Stromal cell of bone marrow (primary cell): ENCODE results near the gene TLR7.

ENCODE experiments used
- DNase-seq: peaks from one replicate; pipeline ENCODE4 v3.0.0-alpha.2; 2012; ENCODE audit warnings: low read depth

Gene TLR7

DNA sequence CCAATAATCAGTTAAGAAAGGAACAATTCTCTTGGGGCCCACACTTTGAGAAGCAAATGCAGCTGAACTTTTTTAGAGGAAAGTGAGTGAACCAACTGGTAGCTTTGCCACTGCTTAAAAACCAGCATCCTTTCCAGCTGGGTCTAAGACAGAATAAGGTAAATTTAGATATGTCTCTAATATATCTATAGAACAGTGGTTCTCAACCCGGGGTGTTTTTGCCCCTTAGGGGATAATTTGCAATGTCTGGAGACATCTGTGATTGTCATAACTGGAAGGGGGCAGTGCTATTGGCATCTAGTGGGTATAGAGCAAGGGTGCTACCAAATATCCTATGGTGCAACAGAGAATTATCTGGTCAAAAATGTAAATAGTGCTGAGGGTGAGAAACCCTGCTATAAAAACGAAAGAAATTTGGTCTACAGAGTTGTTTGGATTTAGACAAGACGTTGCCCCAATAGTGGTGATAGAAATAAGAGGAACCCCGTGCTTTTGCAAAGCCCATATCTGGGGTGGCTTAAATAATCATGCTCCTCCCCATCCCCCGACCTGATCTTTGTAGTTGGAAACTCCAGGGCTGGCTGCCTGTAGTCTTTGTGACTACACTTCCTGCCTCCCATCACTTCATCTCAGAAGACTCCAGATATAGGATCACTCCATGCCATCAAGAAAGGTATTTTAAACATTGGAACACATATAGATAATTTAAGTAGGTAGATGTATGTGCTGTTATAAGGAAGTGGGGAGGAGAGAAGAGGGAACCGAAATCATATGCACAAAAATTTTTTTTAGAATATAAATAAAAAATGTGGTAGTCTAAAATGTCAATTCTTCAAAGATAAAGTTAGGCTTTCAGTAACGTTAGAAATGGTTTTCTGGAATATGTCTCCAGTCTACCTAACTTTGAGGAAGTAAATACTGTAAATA lies at the start of gene TLR7:
Gene TLR7 (plus strand): TSS at position 622 of the 927 bp plus-strand sequence. CDS start 507 bp downstream, outside the sequence.
- no peak for DNase-seq

DNA sequence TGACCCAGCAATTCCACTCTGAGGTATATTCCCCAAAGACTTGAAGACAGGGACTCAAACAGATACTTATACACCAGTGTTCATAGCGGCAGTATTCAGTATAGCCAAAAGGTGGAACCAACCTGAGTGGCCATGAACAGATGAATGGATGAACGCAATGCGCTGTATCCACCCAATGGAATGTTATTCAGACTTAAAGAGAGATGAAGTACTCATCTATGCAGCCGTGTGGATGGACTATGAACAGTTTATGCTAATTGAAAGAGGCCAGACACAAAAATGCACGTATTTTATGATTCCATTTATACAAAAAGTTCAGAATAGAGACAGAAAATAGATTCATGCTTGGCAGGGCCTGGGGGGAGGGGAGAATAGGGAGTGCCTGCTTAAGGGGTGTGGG lies 49.3 kb upstream of the TLR7 start:
- DNase-seq: no peak

DNA sequence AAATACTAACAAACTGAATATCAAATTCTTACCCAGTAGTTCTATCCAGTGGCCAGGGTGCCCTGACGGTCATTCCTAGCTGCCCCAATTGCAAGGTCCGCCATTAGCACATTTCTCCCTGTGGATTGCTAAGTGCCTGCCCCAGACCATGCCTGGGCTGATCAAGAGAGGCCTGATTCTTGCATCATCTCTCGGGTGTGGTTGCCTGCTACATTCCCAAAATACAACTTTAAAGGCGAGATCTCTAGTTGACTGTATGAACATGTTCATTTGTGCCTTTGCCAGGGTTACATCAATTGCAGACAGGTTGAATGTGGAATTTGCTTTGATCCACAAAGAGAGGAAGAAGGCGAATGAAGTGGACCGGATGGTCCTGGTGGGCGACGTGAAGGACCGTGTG lies 47.6 kb upstream of the TLR7 start:
- no peak for DNase-seq

DNA sequence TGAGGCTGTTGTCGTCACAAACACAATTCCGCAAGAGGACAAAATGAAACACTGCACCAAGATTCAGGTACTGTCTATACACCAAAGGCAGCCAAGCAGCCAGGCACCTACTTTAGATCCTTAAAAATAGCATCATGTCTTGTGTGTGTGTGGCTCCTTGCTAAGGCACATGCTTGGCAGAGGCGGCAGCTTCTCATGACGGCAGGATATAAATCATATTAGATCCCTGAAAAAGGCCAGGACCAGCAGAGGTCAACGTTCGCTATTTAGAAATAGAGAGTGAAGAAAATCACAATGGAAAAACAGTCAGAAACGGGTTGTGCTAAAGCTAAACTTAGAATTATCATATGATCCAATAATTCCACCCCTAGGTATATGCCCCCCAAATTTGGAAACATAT lies 46.1 kb upstream of the TLR7 start:
- DNase-seq: no peak

DNA sequence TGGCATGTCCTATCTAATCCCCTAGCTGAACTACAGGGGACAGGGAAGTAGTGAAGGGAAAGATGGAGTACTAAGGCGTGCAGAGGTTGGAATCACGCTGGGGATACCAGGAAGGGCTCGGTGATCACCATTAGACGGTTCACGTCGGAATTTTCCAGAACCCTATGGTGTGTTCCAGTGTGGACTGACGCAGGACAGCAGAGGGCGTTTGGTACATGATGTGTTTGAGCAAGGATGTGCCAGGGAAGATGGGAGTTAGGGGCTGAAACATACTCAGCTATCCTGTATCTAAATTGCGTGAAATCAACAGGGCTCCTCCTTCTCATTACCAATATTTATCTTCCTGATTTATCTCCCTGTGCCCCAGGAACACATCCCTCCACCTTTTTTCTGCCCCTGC lies 41.9 kb upstream of the TLR7 start:
- DNase-seq: no peak

DNA sequence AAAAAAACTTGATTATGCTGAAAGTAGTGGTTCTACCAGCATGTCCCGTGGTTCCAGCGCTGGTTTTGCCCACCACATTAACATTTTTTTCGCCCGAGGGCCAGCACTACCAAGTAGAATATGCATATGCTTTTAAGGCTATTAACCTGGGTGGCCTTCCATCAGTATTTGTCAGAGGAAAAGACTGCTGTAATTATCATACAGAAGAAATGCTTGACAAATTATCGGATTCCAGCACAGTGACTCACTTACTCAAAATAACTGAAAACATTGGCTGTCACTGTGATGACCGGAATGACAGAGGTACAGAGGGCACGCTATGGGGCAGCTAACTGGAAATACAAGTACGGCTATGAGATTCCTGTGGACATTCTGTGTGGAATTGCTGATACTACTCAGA lies 41.1 kb upstream of the TLR7 start:
- no peak for DNase-seq

DNA sequence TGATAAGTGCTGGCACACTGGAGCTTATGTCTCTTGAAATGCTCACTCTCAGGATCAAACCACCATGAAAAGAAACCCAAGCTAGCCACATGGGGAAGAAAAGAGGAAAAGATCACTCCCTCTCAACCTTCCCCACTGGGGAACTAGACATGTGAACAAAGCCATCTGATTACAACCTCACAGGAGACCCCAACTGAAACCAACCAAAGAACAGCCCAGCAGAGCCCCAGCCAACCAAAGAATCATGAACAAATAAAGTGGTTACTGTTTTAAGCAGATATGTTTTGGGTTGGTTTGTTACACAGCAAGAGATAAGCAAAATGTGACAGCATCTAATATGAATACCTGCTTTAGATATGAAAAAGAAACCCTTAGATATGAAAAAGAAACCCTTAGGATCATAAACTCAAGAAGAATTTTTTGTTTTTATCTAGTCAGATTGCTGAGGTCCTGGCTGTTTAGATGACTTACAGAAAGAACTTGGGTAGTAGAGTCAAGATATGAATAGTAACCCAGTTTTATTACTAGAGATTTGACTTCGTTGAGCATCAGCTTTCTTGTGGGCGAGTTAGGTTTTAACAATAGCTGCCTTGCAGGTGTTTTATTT lies 23.7 kb upstream of the TLR7 start:
- no peak for DNase-seq

DNA sequence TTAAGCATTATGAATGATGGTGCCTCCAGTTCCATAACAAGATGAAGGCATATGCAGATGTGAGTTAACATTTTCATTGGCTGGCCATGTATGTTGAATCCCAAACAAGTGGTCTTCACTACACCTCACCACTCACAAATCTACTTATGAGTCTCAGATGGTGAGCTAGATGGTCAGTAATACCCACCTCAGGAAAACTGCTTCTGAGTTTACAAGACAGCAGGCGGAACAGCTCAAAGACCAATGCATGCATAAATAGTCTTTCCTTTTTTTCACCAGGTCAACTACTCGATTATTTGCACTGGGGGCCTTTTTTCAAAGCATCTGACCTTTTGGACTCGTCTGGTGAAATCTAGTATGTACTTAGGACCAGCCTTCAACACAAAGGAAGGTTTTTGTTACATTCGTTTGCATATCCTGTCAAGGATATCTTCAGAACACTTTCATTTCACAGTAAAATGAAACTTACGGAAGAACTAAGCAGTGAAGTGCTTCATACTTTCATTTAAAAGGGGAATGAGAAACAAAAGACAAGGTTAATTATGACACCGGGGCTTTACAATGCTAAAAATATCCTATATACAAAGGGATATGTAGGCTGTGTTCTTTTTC lies 23.1 kb upstream of the TLR7 start:
- DNase-seq: no peak

DNA sequence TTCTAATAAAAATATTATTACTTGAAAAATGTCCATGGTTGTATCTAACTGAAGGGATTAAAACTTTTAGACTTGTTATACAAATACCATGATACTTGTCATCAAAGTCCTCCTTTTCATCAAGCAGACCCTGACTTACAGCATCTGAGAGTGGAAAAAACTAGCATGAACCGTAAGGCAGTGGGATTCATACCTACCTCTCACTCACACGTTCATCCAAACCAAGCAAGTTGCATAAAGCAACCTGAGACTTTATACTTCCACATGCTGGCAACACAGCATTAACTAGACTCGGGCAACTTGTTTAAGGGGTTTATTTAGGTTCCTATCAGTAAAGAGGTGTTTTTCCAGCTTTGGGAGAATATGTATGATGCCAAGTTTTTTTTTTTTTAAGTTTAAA lies 22.6 kb upstream of the TLR7 start:
- DNase-seq: no peak

DNA sequence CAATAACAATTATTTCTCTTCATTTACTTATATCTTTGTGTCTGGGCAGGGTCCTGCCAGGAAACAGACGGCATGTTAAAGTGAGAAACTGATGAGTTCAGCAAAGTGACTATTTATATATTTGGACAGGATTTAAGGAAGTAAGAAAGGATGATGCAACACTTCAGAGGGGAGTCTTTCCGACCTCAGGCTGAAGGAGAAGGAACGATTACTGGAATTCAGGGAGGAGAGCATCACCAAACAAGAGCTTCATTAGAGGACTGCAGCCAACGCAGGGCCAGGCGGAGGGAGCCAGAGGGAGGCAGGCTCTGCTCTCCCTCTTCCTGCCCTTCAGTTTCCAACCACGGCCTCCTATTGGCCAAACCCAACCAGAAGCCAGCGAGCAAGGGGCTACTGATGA lies 1.5 kb upstream of the TLR7 start:
- no peak for DNase-seq

DNA sequence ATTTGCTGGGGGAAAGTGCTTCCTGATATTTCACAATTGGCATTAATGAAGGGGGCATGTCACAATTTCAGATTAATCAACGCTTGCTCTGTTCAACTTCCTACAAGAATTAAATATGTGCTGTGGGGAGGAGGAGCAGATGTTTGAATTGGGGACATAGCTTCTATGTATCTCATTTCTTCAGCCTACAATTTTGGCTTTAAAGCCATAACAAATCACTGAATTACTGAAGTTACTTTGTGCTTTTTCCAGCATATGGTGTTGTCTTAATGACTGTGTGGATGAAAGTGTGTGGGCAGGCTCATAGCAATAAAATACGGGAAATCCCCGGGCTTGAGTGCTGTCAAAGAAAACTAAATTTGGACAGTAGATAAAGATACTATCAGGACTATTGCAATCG lies 813 bp downstream of the TLR7 start:
- DNase-seq: no peak

DNA sequence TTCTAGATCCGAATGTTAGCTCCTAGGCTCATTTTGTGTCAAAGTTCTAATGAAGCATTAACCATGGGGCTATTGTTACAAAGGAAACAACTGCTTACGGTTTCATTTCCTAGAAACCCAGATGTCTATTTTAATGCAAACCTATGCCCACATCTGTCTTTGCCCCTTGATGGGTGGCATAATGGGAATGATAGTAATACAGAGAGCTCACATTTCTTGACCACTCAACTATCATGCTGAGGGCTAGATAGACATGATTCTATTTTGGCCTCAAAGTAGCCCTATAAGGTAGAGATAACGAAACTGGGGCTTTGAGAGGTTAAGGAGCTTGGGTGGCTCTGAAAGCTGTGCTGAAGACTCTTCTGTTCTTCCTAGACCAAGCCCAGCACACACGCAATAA lies 1.9 kb downstream of the TLR7 start:
- DNase-seq: no peak

DNA sequence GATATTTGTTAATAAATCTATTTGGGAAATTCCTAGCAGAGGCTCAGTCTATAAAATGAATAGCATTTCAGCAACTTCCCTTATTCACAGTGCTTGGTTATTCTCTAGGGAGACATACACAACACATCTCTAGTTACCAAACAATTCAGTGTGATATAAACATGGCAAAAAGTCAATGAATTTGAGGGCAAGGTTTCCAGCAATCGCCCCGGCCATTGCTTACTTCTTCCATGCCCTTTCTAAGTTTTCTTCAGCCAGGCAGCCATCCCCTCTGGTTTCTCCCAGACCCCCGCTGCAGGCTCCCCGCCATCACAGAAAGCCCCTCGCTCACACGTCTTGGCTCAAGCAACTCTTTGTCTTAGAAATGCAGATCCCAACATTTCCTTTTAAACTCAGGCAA lies 4.4 kb downstream of the TLR7 start:
- no peak for DNase-seq

DNA sequence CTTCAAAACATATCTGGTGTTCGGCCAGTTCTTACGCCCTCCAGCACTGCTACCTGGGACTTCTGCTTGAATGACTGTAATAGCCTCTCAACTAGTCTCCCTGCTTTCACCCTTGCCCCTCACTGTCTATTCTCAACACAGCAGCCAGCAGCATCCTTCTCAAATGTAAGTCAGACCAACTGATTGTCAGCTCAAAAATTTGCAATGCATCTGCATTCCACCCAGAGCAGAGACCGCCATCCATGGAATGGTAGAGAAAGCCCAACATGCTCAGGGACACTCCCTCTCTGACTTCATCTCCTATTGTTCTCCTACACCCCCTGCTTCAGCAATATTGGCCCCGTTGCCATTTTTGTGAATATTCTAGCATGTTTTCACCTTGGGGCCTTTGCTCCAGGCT lies 5.9 kb downstream of the TLR7 start:
- DNase-seq: no peak

DNA sequence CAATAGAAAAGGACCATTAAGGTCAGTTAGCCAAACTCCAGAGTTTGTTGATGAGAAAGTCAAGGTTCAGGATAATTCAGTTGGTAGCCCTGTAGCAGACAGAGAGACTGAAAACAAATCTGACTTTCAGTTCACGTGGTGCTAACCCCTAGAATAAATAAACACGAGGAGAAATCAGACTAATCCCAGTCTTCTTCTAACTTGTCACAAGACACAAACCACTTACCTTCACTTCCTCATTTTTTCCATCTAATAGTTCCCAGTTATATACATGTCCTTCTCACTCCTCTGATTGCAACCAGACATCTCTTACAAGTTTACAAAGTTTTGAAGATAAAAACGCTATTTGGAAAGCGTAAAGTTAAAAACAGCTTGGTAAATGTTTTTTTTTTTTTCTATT lies 7.7 kb downstream of the TLR7 start:
- no peak for DNase-seq

DNA sequence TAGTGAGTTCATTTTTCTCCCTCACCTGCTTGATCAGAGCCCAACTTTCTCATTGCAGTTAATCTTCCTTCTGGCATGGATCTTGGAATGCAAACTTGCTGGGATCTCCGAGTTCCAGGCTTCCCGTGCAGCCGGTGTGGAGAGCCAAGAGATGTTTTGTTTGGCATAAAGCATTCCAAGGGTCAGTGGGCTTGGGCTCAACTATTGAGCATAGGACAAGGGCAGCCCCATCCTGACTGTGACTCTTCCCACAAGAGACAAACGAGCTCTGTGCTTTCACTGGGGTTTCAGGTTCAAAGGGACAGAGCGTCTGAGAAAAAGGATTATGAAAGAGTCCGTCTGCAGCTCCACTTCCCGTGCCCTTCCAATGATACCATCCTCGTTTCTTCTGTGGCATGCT lies 10.5 kb downstream of the TLR7 start:
- no peak for DNase-seq

DNA sequence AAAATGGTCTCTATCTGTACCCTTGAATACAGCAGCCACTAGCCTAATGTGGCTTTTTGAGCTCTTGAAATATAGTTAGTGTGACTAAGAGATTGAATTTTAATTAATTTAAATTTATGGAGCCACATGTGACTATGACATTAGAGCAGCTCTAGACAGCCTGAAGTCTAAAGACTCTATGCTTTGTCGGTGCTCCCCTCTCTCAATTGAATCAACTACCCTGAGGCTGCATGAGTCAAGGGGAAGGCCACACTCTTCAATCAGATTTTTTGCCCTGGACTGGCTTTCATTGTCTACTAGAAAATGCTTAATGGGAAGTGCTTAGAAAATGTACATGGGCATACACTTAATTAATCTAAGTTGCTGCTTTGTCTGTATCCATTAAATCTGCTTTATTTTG lies 11.7 kb downstream of the TLR7 start:
- DNase-seq: no peak

DNA sequence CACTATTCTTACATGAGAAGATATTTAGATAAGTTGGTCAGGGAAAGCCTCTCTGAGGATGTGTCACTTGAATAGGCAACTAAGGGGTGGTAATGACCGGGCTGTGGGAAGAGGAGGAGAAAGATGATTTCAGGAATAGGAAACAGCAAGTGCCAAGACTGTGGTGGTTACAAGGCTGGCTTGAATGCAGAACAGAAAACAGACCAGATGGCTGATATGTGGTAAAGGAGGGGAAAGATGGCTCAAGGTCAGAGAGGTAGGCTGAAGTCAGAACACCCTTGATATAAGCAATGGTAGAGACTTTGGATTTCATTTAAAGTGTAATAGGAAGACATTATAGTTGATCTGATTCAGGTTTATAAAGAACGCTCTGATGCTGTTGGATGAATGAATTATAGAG lies 15.0 kb downstream of the TLR7 start:
- DNase-seq: no peak

DNA sequence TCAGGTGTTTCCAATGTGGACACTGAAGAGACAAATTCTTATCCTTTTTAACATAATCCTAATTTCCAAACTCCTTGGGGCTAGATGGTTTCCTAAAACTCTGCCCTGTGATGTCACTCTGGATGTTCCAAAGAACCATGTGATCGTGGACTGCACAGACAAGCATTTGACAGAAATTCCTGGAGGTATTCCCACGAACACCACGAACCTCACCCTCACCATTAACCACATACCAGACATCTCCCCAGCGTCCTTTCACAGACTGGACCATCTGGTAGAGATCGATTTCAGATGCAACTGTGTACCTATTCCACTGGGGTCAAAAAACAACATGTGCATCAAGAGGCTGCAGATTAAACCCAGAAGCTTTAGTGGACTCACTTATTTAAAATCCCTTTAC lies 18.6 kb downstream of the TLR7 start:
- DNase-seq: no peak

DNA sequence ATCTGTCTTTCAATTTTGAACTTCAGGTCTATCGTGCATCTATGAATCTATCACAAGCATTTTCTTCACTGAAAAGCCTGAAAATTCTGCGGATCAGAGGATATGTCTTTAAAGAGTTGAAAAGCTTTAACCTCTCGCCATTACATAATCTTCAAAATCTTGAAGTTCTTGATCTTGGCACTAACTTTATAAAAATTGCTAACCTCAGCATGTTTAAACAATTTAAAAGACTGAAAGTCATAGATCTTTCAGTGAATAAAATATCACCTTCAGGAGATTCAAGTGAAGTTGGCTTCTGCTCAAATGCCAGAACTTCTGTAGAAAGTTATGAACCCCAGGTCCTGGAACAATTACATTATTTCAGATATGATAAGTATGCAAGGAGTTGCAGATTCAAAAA lies 19.7 kb downstream of the TLR7 start:
- DNase-seq: no peak

DNA sequence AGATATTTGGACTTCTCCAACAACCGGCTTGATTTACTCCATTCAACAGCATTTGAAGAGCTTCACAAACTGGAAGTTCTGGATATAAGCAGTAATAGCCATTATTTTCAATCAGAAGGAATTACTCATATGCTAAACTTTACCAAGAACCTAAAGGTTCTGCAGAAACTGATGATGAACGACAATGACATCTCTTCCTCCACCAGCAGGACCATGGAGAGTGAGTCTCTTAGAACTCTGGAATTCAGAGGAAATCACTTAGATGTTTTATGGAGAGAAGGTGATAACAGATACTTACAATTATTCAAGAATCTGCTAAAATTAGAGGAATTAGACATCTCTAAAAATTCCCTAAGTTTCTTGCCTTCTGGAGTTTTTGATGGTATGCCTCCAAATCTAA lies 20.3 kb downstream of the TLR7 start:
- no peak for DNase-seq

DNA sequence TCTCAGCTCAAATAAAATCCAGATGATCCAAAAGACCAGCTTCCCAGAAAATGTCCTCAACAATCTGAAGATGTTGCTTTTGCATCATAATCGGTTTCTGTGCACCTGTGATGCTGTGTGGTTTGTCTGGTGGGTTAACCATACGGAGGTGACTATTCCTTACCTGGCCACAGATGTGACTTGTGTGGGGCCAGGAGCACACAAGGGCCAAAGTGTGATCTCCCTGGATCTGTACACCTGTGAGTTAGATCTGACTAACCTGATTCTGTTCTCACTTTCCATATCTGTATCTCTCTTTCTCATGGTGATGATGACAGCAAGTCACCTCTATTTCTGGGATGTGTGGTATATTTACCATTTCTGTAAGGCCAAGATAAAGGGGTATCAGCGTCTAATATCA lies 20.9 kb downstream of the TLR7 start:
- DNase-seq: no peak

DNA sequence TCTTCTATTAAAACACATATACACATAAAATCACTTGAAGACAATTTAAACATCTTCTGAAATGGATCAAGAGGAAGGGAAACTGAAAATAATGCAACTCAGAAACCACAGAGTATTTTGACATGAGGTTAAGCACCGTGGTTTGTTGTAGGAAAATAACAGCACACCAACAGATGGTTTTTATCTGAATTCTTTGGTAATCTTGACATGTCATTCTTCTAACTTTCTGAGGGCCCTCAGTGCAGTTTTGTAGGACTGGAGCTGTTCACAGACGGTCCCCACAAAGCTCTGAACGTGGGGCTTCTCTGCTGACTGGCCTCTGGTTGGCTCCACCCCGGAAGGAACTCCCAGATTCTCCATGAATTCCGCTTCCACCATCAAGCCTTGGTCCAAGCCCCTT lies 23.6 kb downstream of the TLR7 start:
- no peak for DNase-seq
